Activated T-cell treated with anti-CD3 and anti-CD28 coated beads, Interleukin-2, amount 50 U/mL, for 72 hours (primary cell): Measurements from ENCODE around the gene PPARD. TPM values are rescaled to one million over a fixed set of nuclear protein-coding genes. Genes with fewer than 3 reads are reported as not detected.

Experiments used
- ATAC-seq, 2 donors: fragments of 150-1000 bp; cut with Tn5 transposase; replicated peaks in 1 of 2; 2 replicates each; pipeline ENCODE4 v1.10.0; 2021; ENCODE audit warnings: moderate library complexity in 2 of 2, mild to moderate bottlenecking in 1 of 2
- DNase-seq, 2 donors: peaks; one replicate each; pipeline ENCODE4 v3.0.0; 2021 to 2022; ENCODE audit warnings: mixed read lengths in 1 of 2
- H3K27ac Mint-ChIP-seq: one replicate; pipeline ENCODE4 v1.8.0; 2022; ENCODE audit warnings: mild to moderate bottlenecking, moderate library complexity, mixed read lengths
- H3K27me3 Mint-ChIP-seq: one replicate; pipeline ENCODE4 v1.8.0; 2022; ENCODE audit warnings: low read depth, mixed read lengths
- H3K36me3 Mint-ChIP-seq, 2 donors: one replicate each; pipeline ENCODE4 v1.8.0; 2022; ENCODE audit warnings: mixed read lengths in 2 of 2, mild to moderate bottlenecking in 1 of 2; ENCODE audit not compliant: insufficient read depth in 2 of 2
- H3K4me1 Mint-ChIP-seq: one replicate; pipeline ENCODE4 v1.8.0; 2022; ENCODE audit warnings: low read depth, mixed read lengths
- H3K4me3 Mint-ChIP-seq, 2 donors: one replicate each; pipeline ENCODE4 v1.8.0; 2022; ENCODE audit warnings: mild to moderate bottlenecking in 2 of 2, mixed read lengths in 2 of 2, moderate library complexity in 2 of 2
- H3K9me3 Mint-ChIP-seq, 2 donors: one replicate each; pipeline ENCODE4 v1.8.0; 2022; ENCODE audit warnings: mixed read lengths in 2 of 2
- total RNA-seq, 2 donors: library from RNA; stranded (reverse); gene quantifications; one replicate each; pipeline ENCODE4 v1.2.3, GENCODE V29; 2022

PPARD gene
- total RNA-seq, 2 donors from 2014 or later = 24.1 to 27.9 TPM

DNA sequence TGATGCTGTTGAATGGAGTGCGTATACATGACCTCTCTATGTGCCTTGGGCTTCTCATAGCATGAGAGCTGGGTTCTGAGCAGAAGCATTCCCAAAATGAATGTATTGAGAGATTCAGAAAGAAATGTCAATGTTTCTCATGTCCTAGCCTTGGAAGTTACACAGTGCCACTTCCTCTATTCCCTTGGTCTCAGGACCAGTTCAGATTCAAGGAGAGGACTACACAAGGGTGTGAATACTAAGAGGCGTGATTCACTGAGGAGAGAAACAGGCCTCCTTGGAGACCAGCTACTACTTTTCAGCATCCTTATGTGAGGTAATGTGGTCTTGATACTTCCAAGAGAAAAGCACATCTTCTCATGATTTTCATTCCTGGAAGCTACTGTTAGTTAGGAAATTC, 10.4 kb downstream of the PPARD start:
- no peaks in the 10 kb centered on the region for H3K27me3 Mint-ChIP-seq
- no peak overlapping the region for H3K4me3 Mint-ChIP-seq
- DNase-seq = no peak
- H3K9me3 Mint-ChIP-seq = no peaks in the 10 kb centered on the region
- ATAC-seq = no peak
- peaks cover 50% of the 10 kb centered on the region for H3K4me1 Mint-ChIP-seq
- peak overlapping the region; percentile 55 for H3K27ac Mint-ChIP-seq
- peaks cover 20 to 41% of the 10 kb centered on the region in 2 donors for H3K36me3 Mint-ChIP-seq

DNA sequence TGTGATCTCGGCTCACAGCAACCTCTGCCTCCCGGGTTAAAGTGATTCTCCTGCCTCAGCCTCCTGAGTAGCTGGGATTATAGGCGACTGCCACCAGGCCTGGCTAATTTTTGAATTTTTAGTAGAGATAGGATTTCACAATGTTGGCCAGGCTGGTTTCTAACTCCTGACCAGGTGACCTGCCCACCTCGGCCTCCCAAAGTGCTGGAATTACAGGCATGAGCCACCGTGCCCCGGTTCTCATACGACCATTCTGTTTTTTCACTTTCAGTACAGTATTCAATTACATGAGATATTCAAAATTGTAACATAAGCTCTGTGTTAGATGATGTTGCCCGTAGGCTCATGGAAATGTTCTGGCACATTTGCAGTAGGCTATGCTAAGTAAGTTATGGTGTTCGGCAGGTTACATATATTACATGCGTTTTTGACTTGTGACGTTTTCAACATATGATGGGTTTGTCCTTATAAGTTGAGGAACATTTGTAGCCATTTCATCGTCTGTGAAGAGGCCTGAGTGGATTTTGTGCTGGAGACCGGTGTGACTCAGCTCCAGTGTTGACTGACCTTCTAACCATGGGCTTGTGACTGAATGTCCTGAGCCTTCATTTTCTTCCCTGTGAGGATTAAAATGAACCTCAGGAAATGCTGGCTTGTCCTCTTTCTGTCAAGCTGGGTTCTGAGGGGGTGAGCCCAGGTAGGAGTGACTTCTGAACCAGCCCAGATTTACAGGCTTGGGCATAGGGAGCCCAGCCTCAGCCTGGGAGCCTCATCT, 12.2 kb downstream of the PPARD start:
- H3K4me3 Mint-ChIP-seq = no peak overlapping the region
- no peak overlapping the region for H3K27ac Mint-ChIP-seq
- H3K27me3 Mint-ChIP-seq = no peaks in the 10 kb centered on the region
- ATAC-seq (no peak), DNase-seq (no peak)
- H3K9me3 Mint-ChIP-seq = no peaks in the 10 kb centered on the region
- peaks cover 43% of the 10 kb centered on the region for H3K4me1 Mint-ChIP-seq
- peaks cover 20 to 33% of the 10 kb centered on the region in 2 donors for H3K36me3 Mint-ChIP-seq

DNA sequence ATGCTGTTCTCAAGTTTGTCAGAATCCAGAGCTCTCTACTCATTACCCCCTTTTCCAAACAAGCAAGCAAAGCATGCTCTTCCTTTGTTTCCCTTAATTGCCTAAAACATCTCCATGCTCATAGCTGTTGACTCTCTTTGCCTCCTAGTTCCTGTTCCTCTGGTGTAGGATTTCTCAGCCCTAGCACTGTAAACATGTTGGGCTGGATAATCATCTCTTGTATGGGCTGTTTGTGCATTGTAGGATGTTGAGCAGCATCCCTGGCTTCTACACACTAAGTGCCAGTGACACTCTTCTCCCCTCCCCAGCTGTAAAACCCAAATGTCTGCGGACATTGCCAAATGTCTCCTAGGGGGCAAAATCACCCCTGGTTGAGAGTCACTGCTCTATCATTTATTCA, 14.0 kb downstream of the PPARD start:
- Mint-ChIP-seq H3K4me3 (no peak overlapping the region), H3K9me3 (no peaks in the 10 kb centered on the region), H3K27ac (peak overlapping the region; percentile 4), H3K4me1 (peaks cover 37% of the 10 kb centered on the region), H3K27me3 (no peaks in the 10 kb centered on the region), H3K36me3 (peaks cover 16 to 18% of the 10 kb centered on the region in 2 donors)
- ATAC-seq = no peak
- no peak for DNase-seq

DNA sequence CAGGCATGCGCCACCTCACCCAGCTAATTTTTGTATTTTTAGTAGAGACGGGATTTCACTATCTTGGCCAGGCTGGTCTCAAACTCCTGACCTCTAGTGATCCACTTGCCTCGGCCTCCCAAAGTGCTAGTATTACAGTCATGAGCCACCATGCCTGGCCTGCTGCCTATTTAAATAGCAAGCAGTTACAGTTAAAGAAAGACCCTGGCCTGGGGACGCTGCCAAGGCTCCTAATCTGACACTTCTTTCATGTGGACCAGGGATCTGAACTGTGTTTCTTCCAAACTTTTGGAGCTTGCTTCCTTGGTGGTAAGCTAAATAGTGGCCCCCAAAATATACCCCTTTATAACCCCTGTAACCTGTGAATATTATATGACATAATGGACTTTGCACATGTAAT, 15.3 kb downstream of the PPARD start:
- peak overlapping the region; percentile 42 for H3K27ac Mint-ChIP-seq
- H3K4me3 Mint-ChIP-seq = no peak overlapping the region
- no peaks in the 10 kb centered on the region for H3K27me3 Mint-ChIP-seq
- H3K36me3 Mint-ChIP-seq = peaks cover 10 to 13% of the 10 kb centered on the region in 2 donors
- peaks cover 32% of the 10 kb centered on the region for H3K4me1 Mint-ChIP-seq
- no peaks in the 10 kb centered on the region for H3K9me3 Mint-ChIP-seq
- DNase-seq (no peak), ATAC-seq (no peak)

DNA sequence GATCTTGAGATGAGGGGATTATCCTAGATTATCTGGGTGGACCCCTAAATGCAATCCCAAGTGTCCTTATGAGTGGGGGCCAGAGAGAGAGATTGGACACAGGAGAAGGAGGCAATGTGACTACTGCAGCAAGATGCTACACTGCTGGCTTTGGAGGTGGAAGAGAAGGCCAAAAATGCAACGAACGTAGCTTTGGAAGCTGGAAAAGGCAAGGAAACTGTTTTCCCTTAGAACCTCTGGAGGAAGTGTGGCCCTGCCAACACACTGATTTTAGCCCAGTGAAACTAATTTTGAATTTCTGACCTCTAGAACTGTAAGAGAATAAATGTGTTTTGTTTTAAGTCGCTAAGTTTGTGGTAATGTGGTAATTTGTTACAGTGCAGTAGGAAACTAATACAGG, 15.7 kb downstream of the PPARD start:
- Mint-ChIP-seq H3K36me3 (peaks cover 7 to 11% of the 10 kb centered on the region in 2 donors), H3K4me3 (no peak overlapping the region), H3K4me1 (peaks cover 34% of the 10 kb centered on the region), H3K27ac (peak overlapping the region; percentile 42), H3K27me3 (no peaks in the 10 kb centered on the region), H3K9me3 (no peaks in the 10 kb centered on the region)
- DNase-seq (no peak), ATAC-seq (no peak)

DNA sequence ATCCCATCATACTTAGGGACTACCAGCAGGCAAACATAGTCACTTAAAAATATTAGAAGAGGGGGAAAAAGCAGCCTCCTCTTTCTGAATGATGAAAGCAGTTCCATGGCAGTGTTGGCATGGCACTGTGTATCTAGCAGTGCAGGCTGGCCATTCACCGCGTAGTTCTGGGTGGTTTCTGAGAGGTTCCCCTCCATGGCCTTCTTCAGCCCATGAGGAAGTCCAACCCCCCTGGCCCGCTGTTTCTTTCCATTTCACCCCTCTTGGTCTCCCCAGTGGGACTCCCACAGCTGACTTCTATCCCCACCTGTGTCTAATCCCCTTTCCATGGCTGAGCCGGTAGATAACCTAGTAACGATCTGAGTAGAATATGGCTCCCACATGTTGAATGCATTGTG, 17.0 kb downstream of the PPARD start:
- ATAC-seq (no peak), DNase-seq (no peak)
- Mint-ChIP-seq H3K27me3 (no peaks in the 10 kb centered on the region), H3K36me3 (peaks cover 6 to 7% of the 10 kb centered on the region in 2 donors), H3K4me1 (peaks cover 32% of the 10 kb centered on the region), H3K27ac (no peak overlapping the region), H3K4me3 (no peak overlapping the region), H3K9me3 (no peaks in the 10 kb centered on the region)

DNA sequence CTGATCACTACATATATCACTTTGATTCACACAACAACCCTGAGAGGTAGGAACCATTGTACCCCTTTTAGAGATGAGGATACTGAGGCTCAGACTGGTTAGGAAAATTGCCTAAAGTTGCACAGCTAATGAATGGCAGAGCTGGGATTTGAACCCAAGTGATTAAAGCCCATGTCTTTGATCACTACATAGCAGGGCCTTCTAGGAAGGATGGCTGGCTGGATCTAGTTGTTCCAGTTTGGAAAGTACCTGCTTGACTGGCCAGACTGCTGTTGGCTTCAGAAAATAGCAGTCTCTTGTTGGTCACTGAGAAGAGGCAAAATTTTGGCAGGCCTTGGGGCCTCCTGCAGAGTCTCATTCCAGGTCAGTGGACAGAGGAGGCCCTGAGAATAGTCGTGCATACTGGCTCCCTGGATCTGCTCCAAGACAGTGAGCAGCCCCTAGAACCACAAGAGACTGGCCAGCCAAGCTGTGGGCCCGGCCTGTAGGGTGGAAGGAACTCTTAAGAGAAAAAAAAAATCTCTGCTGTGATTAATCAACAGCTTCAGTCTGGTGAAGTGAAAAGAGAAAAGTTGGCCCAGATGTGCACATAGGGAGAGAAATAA, 17.5 kb downstream of the PPARD start:
- Mint-ChIP-seq H3K27ac (no peak overlapping the region), H3K9me3 (no peaks in the 10 kb centered on the region), H3K4me1 (peaks cover 32% of the 10 kb centered on the region), H3K36me3 (peaks cover 6 to 7% of the 10 kb centered on the region in 2 donors), H3K27me3 (no peaks in the 10 kb centered on the region), H3K4me3 (no peak overlapping the region)
- ATAC-seq = no peak
- no peak for DNase-seq

DNA sequence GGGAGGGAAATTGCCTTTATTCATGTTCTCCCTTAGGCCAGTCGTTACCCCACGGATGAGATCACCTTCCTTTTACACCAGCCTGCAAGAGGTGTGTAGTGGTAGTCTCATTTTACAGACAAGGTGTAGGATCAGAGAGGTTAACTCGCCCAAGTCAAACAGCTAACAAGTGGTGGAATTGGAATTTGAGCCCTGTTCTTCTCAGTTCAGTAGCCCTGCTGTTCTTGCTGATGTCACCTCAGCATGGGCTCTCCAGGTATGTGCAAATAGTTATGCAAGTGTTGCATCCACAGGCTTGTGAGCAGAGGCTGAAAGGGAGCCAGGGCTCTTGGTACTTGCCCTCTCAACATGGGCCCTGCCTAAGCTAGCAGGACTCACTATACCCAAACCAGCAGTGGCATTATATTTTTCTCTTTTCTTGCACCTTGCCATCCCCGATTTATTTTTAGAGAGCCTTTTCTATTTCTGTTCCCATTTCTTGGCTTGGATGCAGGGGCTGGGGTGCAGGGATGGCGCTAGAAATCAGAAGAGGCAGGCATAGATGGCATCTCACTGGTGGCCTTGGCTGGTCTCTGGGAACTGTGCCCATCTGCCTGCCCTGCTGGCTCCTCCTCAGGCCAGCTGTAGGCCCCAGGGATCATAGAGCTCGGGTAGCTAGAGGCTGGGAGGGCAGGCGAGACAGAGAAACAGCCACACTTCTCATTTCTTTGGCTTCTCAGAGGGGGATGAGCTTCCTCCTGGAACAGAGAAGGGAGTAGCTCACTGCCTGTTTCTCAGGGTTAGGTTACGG, 18.2 kb downstream of the PPARD start:
- DNase-seq = no peak
- Mint-ChIP-seq H3K36me3 (peaks cover 4 to 7% of the 10 kb centered on the region in 2 donors), H3K27ac (no peak overlapping the region), H3K27me3 (no peaks in the 10 kb centered on the region), H3K4me3 (no peak overlapping the region), H3K4me1 (peaks cover 34% of the 10 kb centered on the region), H3K9me3 (no peaks in the 10 kb centered on the region)
- ATAC-seq = no peak

DNA sequence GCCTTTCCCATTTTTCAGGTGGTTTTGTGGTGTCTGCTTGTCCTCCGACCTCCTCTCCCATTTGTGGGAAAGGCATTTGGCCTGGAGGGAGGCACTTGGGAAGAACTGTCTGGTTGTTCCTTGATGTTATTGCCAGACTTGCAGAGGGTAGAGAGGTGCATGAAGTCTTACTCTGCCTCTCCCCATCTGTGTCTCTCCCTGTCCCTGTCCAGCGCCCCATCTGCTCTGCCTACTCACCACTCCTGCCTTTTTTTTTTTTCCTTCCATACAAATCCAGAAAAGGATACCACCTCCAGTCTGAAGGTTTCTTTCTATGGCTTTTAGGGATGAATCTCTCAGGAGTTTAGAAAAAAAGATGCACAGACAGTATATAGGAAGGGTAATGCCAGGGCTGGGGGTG, 19.8 kb downstream of the PPARD start:
- H3K4me3 Mint-ChIP-seq = no peak overlapping the region
- peaks cover 41% of the 10 kb centered on the region for H3K4me1 Mint-ChIP-seq
- no peaks in the 10 kb centered on the region for H3K9me3 Mint-ChIP-seq
- no peak overlapping the region for H3K27ac Mint-ChIP-seq
- no peak for ATAC-seq
- peaks cover 0 to 4% of the 10 kb centered on the region in 2 donors for H3K36me3 Mint-ChIP-seq
- DNase-seq = no peak
- no peaks in the 10 kb centered on the region for H3K27me3 Mint-ChIP-seq

DNA sequence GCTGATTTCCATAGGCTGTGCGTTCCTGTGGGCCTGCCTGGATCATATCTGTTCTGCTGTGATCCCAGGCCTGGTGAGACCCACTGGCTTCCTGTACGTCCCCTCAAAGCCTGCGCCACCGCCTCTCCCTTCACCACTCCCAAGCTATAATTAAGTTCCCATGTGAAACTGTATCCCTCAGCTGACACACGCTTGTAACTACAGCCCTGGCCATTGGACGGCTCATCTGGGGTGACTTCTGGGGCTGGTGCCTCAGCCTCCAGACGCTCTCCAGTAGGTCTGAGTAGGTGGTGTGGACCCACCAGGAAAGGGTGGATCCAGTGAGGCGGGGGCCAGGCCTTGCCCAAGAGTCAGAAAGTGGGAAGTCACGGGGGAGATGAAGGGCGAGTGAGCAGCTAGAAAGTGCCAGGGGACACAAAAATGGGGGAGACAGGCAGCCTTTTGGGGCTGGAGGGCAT, 21.0 kb downstream of the PPARD start:
- Mint-ChIP-seq H3K27ac (peak overlapping the region; percentile 1), H3K4me3 (no peak overlapping the region), H3K4me1 (peaks cover 46% of the 10 kb centered on the region), H3K9me3 (no peaks in the 10 kb centered on the region), H3K27me3 (no peaks in the 10 kb centered on the region), H3K36me3 (peaks cover 0 to 4% of the 10 kb centered on the region in 2 donors)
- ATAC-seq = no peak
- DNase-seq = no peak

DNA sequence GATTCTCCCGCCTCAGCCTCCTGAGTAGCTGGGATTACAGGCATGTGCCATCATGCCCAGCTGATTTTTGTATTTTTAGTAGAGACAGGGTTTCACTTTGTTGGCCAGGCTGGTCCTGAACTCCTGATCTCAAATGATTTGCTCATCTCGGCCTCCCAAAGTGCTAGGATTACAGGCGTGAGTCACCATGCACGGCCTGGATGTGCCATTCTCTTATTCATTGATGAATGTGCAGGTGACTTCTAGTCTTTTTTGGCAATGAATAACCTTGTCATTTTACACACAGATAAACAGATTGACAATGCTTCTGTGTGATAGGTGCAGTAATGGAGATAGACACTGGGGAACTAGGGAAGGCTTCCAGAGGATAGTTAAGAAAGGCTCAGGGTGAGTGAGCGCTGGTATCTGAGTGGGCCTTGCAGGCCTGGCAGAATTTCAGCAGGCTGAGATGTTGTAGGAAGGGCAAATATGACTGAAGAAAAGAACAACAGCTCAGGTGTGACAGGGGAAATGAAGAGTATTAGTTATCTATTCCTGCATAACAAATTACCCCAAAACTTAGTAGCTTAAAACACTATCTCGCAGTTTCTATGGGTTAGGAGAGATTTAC, 23.3 kb downstream of the PPARD start:
- no peak for ATAC-seq
- Mint-ChIP-seq H3K27me3 (no peaks in the 10 kb centered on the region), H3K36me3 (peaks cover 3 to 4% of the 10 kb centered on the region in 2 donors), H3K9me3 (no peaks in the 10 kb centered on the region), H3K4me3 (no peak overlapping the region), H3K27ac (peak overlapping the region; percentile 10), H3K4me1 (peaks cover 55% of the 10 kb centered on the region)
- no peak for DNase-seq

DNA sequence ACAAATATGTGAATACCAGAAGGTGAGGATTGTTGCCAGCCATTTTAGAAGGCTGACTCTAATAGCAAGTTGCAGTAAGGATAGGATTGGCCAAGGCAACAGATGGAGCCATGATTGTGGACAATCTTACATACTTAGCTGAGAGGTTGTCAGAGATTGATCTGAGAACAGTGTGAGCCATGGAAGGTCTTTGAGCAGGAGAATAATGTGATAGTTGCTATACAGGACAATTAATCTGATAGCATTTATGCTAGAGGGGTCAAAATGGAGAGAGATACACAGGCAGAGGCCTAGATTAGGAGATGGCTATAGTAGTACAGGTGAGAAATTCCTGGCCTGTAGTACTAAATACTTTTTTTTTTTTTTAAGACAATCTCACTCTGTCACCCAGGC, 23.8 kb downstream of the PPARD start:
- H3K9me3 Mint-ChIP-seq = no peaks in the 10 kb centered on the region

DNA sequence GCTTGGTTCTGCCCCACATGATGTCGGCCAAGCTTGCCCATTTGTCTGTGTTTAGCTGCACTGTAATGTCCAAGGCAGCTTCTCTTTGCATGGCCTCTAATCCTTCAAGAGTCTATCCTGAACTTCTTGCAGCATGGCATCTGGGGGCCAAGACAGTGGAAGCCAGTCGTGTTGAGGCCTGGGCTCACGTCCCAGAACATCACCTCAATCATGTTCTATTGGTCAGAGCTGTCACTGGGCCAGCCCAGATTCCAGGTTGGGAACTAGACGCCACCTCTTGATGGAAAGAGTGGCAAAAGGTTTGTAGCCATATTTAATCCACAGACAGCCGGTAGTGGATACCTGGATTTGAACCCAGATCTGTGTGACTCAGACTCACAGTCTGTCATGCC, 25.3 kb downstream of the PPARD start:
- ATAC-seq = no peak
- no peaks in the 10 kb centered on the region for H3K9me3 Mint-ChIP-seq
- DNase-seq = no peak
- peaks cover 3 to 4% of the 10 kb centered on the region in 2 donors for H3K36me3 Mint-ChIP-seq
- no peak overlapping the region for H3K27ac Mint-ChIP-seq
- H3K4me3 Mint-ChIP-seq = no peak overlapping the region
- peaks cover 60% of the 10 kb centered on the region for H3K4me1 Mint-ChIP-seq
- no peaks in the 10 kb centered on the region for H3K27me3 Mint-ChIP-seq

More for the DNA sequence above, 23.8 kb downstream of the PPARD start:
- Mint-ChIP-seq H3K4me3 (no peak overlapping the region), H3K4me1 (peaks cover 60% of the 10 kb centered on the region), H3K27ac (peak overlapping the region; percentile 10), H3K36me3 (peaks cover 3 to 4% of the 10 kb centered on the region in 2 donors), H3K27me3 (no peaks in the 10 kb centered on the region)
- no peak for ATAC-seq
- no peak for DNase-seq
